ENCODE measurements around the gene OR2T11. TPM values are rescaled to one million over a fixed set of nuclear protein-coding genes. Genes with fewer than 3 reads are reported as not detected.

Gene OR2T11
- total RNA-seq, 1 experiment from 2014 or later: not detected

- WGBS (ENCODE audit: extremely low coverage, insufficient read length, low lambda C conversion rate): no CpG with 5 or more reads among the region's 6 CpGs
- no peak for TF ChIP-seq CTCF (conservative IDR thresholded peaks at IDR 0.05)
- peaks cover 2% of the 10 kb centered on the region for H3K27me3 Mint-ChIP-seq (ENCODE audit: low read depth)
- H4K91ac ChIP-seq (ENCODE audit: insufficient read length, low read depth, low read length): no peak within 1 kb of the TSS
- H3K4me2 ChIP-seq (ENCODE audit: insufficient read depth, insufficient read length, low read length): no peak within 1 kb of the TSS
- no peak within 1 kb of the TSS for H2BK15ac ChIP-seq (ENCODE audit: low read depth, low read length)
- no peak within 1 kb of the TSS for H3K27ac Mint-ChIP-seq
- no peaks in the 10 kb centered on the region for H3K79me2 ChIP-seq (ENCODE audit: insufficient read depth, low read length)
- no peak within 1 kb of the TSS for H2BK20ac ChIP-seq (ENCODE audit: low read depth, low read length, poor library complexity, severe bottlenecking)
- H3K4me1 ChIP-seq (ENCODE audit: insufficient read depth, low read length): no peaks in the 10 kb centered on the region
- no peaks in the 10 kb centered on the region for H3K4me1 Mint-ChIP-seq
- H2AFZ ChIP-seq (ENCODE audit: low read length): no peak within 1 kb of the TSS
- H4K8ac ChIP-seq (replicated peaks; ENCODE audit: insufficient read length, low read depth, low read length): no peak within 1 kb of the TSS
- no peak within 1 kb of the TSS for H2BK12ac ChIP-seq (ENCODE audit: insufficient read length, low read depth, low read length)
- no peak within 1 kb of the TSS for H3K18ac ChIP-seq (ENCODE audit: insufficient read length, low read depth, low read length)
- no peaks in the 10 kb centered on the region for H4K20me1 ChIP-seq (ENCODE audit: control insufficient read depth, insufficient read depth, insufficient read length)
- H3K4me3 Mint-ChIP-seq: no peak within 1 kb of the TSS
- H3K23me2 ChIP-seq (ENCODE audit: insufficient read length, low read depth, low read length, poor library complexity, severe bottlenecking): no peaks in the 10 kb centered on the region
- no peak for DNase-seq
- H2BK5ac ChIP-seq (ENCODE audit: insufficient read length, low read length): no peak within 1 kb of the TSS
- H3K9me3 ChIP-seq (ENCODE audit: control insufficient read depth, low read depth, low read length): peaks cover 74% of the 10 kb centered on the region
- no peak within 1 kb of the TSS for H2AK5ac ChIP-seq (ENCODE audit: insufficient read length, low read length)
- peaks cover 72 to 80% of the 10 kb centered on the region in 2 experiments for H3K9me3 Mint-ChIP-seq
- H3K9ac ChIP-seq (ENCODE audit: extremely low read depth, insufficient read length, low read length): no peak within 1 kb of the TSS
- H3T11ph ChIP-seq (ENCODE audit: low read length): no peak within 1 kb of the TSS
- H3K27ac ChIP-seq (ENCODE audit: insufficient read length, low read depth, low read length): no peak within 1 kb of the TSS
- no peak within 1 kb of the TSS for H3K23ac ChIP-seq (ENCODE audit: insufficient read length, low read depth, low read length)
- H2BK120ac ChIP-seq (ENCODE audit: low read depth, low read length, poor library complexity, severe bottlenecking): no peak within 1 kb of the TSS
- H4K5ac ChIP-seq (ENCODE audit: insufficient read length, low read depth, low read length): no peak within 1 kb of the TSS
- no peaks in the 10 kb centered on the region for H3K79me1 ChIP-seq (ENCODE audit: insufficient read depth, low read depth, low read length, poor library complexity, severe bottlenecking)
- no peak within 1 kb of the TSS for H3K14ac ChIP-seq (ENCODE audit: insufficient read depth, low read length)
- H3K56ac ChIP-seq (ENCODE audit: insufficient read length, low read depth, low read length): no peak within 1 kb of the TSS
- H3K27me3 ChIP-seq (ENCODE audit: insufficient read depth, low read length): no peaks in the 10 kb centered on the region
- no peak within 1 kb of the TSS for H3K4ac ChIP-seq (ENCODE audit: low read depth, low read length)
- H3K36me3 Mint-ChIP-seq (ENCODE audit: insufficient read depth in 1 of 3, low read depth in 3 of 3): peaks cover 6 to 15% (median 8%) of the 10 kb centered on the region in 3 experiments; a peak in 4 of 7 replicates
These were observed 37.3 kb downstream of the OR2T11 start, which contains the start of gene OR2T10 for GRCh38 chr1:248597589-248597988. OR2T10 (minus strand) TSS chr1:248597700; CDS start chr1:248593768, 3,932 bp downstream.
